Tibial artery (tissue), 4 donors: ENCODE results near the gene DNAJC4.
A peak's percentile ranks its signal among the peaks of the same experiment; 100 is the strongest.

Source experiments
- DNase-seq, 2 donors: peaks; one replicate each; pipeline ENCODE4 v3.0.0-alpha.2; 2019
- H3K27ac ChIP-seq, 2 donors: fragments of 200-600 bp; sonication (generic) in 1 of 2; 1 replicate in 1 of 2; 2 replicates in 1 of 2; pipeline ENCODE4 v1.5.1; 2018 to 2019; ENCODE audit warnings: mild to moderate bottlenecking in 1 of 2
- H3K27me3 ChIP-seq, 2 donors: fragments of 200-600 bp; sonication (generic) in 1 of 2; one replicate each; pipeline versions ENCODE4 v1.5.1 to v1.6.0; 2016 to 2019
- H3K36me3 ChIP-seq, 3 donors: fragments of 200-600 bp; sonication (generic) in 2 of 3; one replicate each; pipeline ENCODE4 v1.5.1; 2016 to 2019; ENCODE audit warnings: mild to moderate bottlenecking in 2 of 3
- H3K4me1 ChIP-seq, 4 donors: fragments of 200-600 bp; sonication (generic) in 2 of 4; 1 replicate in 3 of 4; 2 replicates in 1 of 4; pipeline ENCODE4 v1.5.1; 2016 to 2019
- H3K4me3 ChIP-seq, 2 donors: fragments of 200-600 bp; sonication (generic) in 1 of 2; 1 replicate in 1 of 2; 2 replicates in 1 of 2; pipeline ENCODE4 v1.5.1; 2018 to 2019; ENCODE audit warnings: mild to moderate bottlenecking in 2 of 2
- H3K9me3 ChIP-seq, 3 donors: fragments of 200-600 bp; sonication (generic) in 1 of 3; one replicate each; pipeline ENCODE4 v1.5.1; 2016 to 2019
- intact Hi-C: fragments of 100-400 bp; cut with DNase I; formaldehyde crosslinking; loops from one replicate; pipeline ENCODE4 v1.15.0; 2023; ENCODE audit warnings: low total_unique reads
- TF ChIP-seq, protein P1 (sequence below), 2 experiments: fragments of 200-600 bp in 1 of 2; fragments of 450-650 bp in 1 of 2; IDR thresholded peaks; one replicate each; pipeline ENCODE4 v1.5.1; 2017 to 2019; ENCODE audit warnings: antibody characterized with exemption in 2 of 2, mild to moderate bottlenecking in 1 of 2, moderate library complexity in 1 of 2

Gene DNAJC4

DNA sequence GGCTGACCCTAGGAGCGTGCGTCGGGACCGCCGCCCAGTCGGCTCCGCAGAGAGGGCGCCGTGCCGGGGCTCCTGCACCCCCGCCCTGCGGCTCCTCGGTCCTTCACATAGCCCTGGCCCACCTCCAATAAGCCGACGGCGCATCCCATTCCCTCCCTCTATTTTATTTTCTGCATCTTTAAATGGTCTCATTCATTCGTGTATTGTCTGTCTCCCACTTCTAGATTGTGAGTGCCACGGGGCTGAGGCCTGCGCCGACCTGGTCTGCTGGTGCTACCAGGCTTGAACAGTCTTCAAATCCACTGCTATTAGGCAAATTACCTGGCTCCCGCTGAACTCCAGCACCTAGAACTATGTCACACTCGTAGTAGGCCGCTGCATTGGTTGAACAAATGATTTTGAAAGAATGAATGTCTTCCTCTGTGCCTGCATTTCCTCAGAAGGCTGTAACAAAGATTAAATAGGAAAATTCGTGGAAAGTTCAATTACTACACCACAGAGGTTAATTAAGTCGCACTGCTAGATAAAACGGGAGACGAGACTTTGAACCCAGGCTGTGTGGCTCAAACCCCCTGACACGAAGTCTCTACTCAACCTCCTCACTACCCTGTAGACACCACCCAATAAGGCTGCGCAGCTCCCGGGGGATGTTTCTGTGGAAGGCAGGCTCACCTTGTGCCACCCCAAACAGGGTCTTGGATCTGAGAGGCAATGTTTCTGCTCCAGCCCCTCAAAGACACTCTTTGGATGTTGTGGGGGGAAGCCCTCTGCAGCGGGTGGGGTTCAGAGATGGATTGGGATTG, 17.6 kb downstream of the DNAJC4 start:
- no peak for DNase-seq
- Histone ChIP-seq H3K36me3 (peaks cover 0 to 14% (median 0%) of the 10 kb centered on the region in 3 donors), H3K4me3 (peak overlapping the region; percentile 62 to 79), H3K27ac (peak overlapping the region; percentile 87), H3K4me1 (peaks cover 0 to 61% (median 48%) of the 10 kb centered on the region in 4 donors), H3K9me3 (no peaks in the 10 kb centered on the region), H3K27me3 (no peaks in the 10 kb centered on the region)
- intact Hi-C loops, result no loop called here
- TF ChIP-seq, protein P1, sequence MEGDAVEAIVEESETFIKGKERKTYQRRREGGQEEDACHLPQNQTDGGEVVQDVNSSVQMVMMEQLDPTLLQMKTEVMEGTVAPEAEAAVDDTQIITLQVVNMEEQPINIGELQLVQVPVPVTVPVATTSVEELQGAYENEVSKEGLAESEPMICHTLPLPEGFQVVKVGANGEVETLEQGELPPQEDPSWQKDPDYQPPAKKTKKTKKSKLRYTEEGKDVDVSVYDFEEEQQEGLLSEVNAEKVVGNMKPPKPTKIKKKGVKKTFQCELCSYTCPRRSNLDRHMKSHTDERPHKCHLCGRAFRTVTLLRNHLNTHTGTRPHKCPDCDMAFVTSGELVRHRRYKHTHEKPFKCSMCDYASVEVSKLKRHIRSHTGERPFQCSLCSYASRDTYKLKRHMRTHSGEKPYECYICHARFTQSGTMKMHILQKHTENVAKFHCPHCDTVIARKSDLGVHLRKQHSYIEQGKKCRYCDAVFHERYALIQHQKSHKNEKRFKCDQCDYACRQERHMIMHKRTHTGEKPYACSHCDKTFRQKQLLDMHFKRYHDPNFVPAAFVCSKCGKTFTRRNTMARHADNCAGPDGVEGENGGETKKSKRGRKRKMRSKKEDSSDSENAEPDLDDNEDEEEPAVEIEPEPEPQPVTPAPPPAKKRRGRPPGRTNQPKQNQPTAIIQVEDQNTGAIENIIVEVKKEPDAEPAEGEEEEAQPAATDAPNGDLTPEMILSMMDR (IDR thresholded peaks at IDR 0.05), result no peak

DNA sequence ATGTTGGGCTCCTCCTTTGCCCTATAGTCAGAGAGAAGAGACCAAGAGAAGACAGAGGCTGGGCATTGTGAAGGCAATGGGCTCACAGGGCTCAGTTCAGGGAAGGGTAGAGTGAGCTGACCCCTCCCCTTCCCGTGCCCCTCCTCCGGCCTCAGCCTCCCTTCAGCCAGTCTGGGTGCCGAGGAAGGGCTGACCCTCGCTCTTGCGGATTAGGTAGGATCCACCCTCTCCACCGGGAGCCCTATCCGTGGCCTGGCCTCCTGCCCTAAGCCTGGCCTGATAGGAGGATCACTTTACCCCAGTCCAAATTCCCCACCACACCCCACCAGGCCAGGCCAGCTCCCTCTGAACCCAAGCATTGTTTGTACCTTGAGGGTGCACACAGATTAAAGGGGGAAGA, 18.2 kb downstream of the DNAJC4 start:
- Histone ChIP-seq H3K9me3 (no peaks in the 10 kb centered on the region), H3K36me3 (peaks cover 0 to 7% (median 0%) of the 10 kb centered on the region in 3 donors), H3K4me1 (peaks cover 0 to 61% (median 51%) of the 10 kb centered on the region in 4 donors), H3K27me3 (no peaks in the 10 kb centered on the region), H3K4me3 (no peak overlapping the region), H3K27ac (no peak overlapping the region)
- TF ChIP-seq, protein P1 (IDR thresholded peaks at IDR 0.05), result no peak
- intact Hi-C loops, result no loop called here
- DNase-seq, result no peak

DNA sequence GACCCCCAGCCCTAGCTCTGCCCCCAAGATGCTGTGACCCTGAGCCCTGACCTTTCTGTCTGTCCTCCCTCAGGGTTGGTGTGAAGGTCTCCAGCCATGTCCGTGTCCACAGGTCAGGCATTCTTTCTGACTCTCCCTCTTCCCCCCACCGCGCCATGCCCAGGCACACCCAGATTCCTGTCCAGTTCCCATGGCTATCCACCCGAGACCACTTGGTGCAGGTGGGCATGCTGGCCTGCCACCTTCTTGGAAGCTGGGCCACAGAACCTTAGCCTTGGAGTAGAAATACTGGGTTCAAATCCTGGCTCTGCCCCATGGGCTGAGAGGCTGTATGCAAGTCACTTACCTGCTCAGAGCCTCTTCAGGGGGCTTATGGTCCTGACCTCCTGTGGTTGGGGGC, 18.7 kb downstream of the DNAJC4 start:
- peaks cover 0 to 63% (median 52%) of the 10 kb centered on the region in 4 donors for H3K4me1 ChIP-seq
- intact Hi-C loops, result no loop called here
- H3K27me3 ChIP-seq, result no peaks in the 10 kb centered on the region
- H3K9me3 ChIP-seq, result no peaks in the 10 kb centered on the region
- no peak overlapping the region for H3K4me3 ChIP-seq
- peaks cover 0 to 3% (median 0%) of the 10 kb centered on the region in 3 donors for H3K36me3 ChIP-seq
- DNase-seq, result no peak
- H3K27ac ChIP-seq, result no peak overlapping the region
- TF ChIP-seq, protein P1 (IDR thresholded peaks at IDR 0.05), result no peak

DNA sequence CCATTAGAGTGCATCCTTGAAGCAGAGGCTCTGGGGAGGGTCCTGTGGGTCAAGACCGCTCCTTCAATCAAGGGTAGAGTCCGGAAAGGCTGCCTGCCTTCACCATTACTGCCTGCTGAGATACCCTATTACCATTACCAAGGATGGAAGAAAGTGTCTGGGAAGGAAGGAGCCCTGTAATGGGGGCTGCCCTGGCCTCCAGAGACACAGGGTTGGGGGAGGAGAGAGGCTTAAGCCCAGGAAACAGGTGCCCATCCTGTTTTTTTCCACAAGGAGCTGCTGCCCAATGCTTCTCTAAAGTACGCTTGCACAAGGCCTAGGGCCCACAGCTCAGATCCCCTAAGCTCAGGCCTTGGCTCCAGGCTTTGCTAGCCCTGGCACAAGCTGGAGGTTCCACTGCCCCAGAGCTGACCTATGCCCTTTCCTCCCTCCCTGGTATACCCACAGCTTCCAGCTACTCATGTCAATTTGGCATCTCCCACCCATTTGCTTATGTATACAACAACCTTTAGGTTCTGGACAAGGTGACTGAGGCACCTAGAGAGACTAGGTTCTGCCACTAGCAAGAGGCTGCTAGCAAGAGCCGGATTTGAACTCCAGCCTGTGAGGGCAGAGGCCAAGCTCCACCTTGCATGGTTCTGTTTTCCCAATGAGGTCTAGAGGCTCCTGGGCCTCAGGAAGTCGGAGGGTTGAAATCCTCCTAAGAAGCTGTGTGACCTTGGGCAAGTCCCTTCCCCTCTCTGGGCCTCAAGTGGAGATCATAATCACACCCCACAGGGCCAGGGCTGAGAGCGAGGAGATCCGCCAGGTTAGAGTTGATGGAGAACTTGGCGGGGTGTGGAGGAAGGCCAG, 19.4 kb downstream of the DNAJC4 start:
- Histone ChIP-seq H3K27ac (no peak overlapping the region), H3K4me3 (no peak overlapping the region), H3K9me3 (no peaks in the 10 kb centered on the region), H3K4me1 (peaks cover 0 to 57% (median 49%) of the 10 kb centered on the region in 4 donors), H3K27me3 (no peaks in the 10 kb centered on the region), H3K36me3 (peaks cover 0 to 7% (median 5%) of the 10 kb centered on the region in 3 donors)
- DNase-seq, result no peak
- intact Hi-C loops, result no loop called here
- TF ChIP-seq, protein P1 (IDR thresholded peaks at IDR 0.05), result no peak

DNA sequence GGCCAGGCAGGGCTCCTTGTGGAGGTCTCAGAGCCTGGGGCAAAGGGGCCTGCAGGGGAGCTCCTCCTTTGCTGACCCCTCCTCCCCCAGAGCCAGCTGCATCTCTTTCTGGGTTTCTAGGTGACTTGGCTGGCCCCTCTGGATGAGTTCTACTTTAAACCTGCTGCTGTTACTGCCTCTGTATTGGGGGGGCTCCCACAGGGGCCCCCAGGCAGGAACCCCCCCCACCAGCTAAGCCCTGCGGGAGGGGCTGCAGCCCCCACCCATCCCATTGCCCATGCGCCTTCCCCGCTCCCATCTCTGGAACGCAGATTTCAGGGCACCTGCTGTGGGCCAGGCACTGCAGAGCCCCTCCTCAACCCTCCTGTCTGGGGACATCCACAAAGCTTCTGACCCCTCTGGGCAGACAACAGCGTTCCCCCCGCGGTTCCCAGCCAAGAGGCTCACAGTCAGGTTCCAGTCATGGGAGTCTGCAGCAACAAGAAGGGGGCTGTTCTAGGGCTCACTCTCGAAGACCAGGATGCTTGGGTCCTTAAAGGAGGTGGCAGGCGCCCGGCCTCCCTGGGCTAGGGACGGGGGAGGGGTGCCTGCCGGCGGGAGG, 20.2 kb downstream of the DNAJC4 start:
- TF ChIP-seq, protein P1 (IDR thresholded peaks at IDR 0.05), result no peak

More for the DNA sequence above, 20.2 kb downstream of the DNAJC4 start:
- DNase-seq, result no peak
- Histone ChIP-seq H3K4me1 (peaks cover 0 to 50% (median 42%) of the 10 kb centered on the region in 4 donors), H3K36me3 (peaks cover 0 to 15% (median 12%) of the 10 kb centered on the region in 3 donors), H3K9me3 (no peaks in the 10 kb centered on the region), H3K27ac (peak overlapping the region; percentile 82), H3K27me3 (no peaks in the 10 kb centered on the region), H3K4me3 (peak overlapping the region; percentile 81 to 96)
- intact Hi-C loops, result no loop called here
